Kidney (tissue), 14 donors: ENCODE results near the gene FGFR2. TPM values are rescaled to one million over a fixed set of nuclear protein-coding genes. Genes with fewer than 3 reads are reported as not detected.

Experiments used
- DNase-seq, 5 donors: peaks; one replicate each; pipeline ENCODE4 v3.0.0-alpha.2; 2013 to 2020
- FAIRE-seq: peaks from 2 replicates; lab custom pipeline; 2012; peaks lifted over from hg19 to GRCh38; lab: Jason Lieb, UNC
- H3K27ac ChIP-seq, 2 donors: one replicate each; pipeline ENCODE4 v1.7.0; 2013; ENCODE audit warnings: low read depth in 2 of 2, low read length in 2 of 2, inconsistent platforms in 1 of 2
- H3K27me3 ChIP-seq: one replicate; pipeline ENCODE4 v1.7.1; 2013; ENCODE audit warnings: low read length, inconsistent platforms; ENCODE audit not compliant: control insufficient read depth, insufficient read depth
- H3K36me3 ChIP-seq, 3 donors: one replicate each; pipeline versions ENCODE4 v1.7.0 to v1.7.1; 2013; ENCODE audit warnings: low read length in 3 of 3, control low read depth in 1 of 3, inconsistent platforms in 1 of 3; ENCODE audit not compliant: insufficient read depth in 3 of 3, control insufficient read depth in 2 of 3
- H3K4me1 ChIP-seq, 3 donors: one replicate each; pipeline versions ENCODE4 v1.7.0 to v1.7.1; 2013; ENCODE audit warnings: low read length in 3 of 3, inconsistent platforms in 1 of 3, low read depth in 1 of 3; ENCODE audit not compliant: control insufficient read depth in 2 of 3, insufficient read depth in 2 of 3
- H3K4me3 ChIP-seq, 3 donors: one replicate each; pipeline versions ENCODE4 v1.7.0 to v1.8.1; 2013; ENCODE audit warnings: low read length in 3 of 3, control low read depth in 1 of 3, inconsistent platforms in 1 of 3
- H3K9ac ChIP-seq, 3 donors: one replicate each; pipeline versions ENCODE4 v1.7.0 to v1.7.1; 2013; ENCODE audit warnings: low read length in 3 of 3, control low read depth in 1 of 3, inconsistent platforms in 1 of 3
- H3K9me3 ChIP-seq, 3 donors: one replicate each; pipeline versions ENCODE4 v1.7.0 to v1.7.1; 2013; ENCODE audit warnings: low read length in 3 of 3, control low read depth in 1 of 3, inconsistent platforms in 1 of 3; ENCODE audit not compliant: control insufficient read depth in 2 of 3, insufficient read depth in 1 of 3
- intact Hi-C: fragments of 100-400 bp; cut with DNase I; formaldehyde crosslinking; loops from one replicate; pipeline ENCODE4 v1.11.1; 2022
- polyA plus RNA-seq: library from polyadenylated mRNA; stranded (reverse); fragments of 350-450 nt; fragmentation: Illumina TruSeq; extraction: RNeasy Lipid Tissue Mini Kit (QIAGEN cat#74804); gene quantifications from one replicate; pipeline ENCODE4 v1.2.3, GENCODE V29; 2014; ENCODE audit warnings: low read depth, low replicate concordance; ENCODE audit not compliant: insufficient read depth
- total RNA-seq: library from RNA; stranded (reverse); fragmentation: NEBNext Ultra II Directional; extraction: Animal tissue kit (Norgen Biotek cat#: 25700); gene quantifications from one replicate; pipeline ENCODE4 v1.2.1, GENCODE V29; 2021
- TF ChIP-seq, protein P1 (sequence below): IDR thresholded peaks from 3 replicates; pipeline ENCODE4 v1.5.1; 2012; ENCODE audit warnings: mild to moderate bottlenecking, moderate library complexity, borderline replicate concordance; ENCODE audit not compliant: insufficient read depth; ENCODE audit errors: extremely low read depth
- donor health status: control.
- donor health status: control.
- donor health status: control.
- donor health status: control.
- donor health status: control.
- donor health status: DM: yes; HTN: yes; CAD: no.
- donor health status: Normal renal cell carcinoma (clear cell type).

Gene FGFR2
- total and polyA plus RNA-seq, 2 donors from 2014 or later, result 20.2 to 59.4 TPM

DNA sequence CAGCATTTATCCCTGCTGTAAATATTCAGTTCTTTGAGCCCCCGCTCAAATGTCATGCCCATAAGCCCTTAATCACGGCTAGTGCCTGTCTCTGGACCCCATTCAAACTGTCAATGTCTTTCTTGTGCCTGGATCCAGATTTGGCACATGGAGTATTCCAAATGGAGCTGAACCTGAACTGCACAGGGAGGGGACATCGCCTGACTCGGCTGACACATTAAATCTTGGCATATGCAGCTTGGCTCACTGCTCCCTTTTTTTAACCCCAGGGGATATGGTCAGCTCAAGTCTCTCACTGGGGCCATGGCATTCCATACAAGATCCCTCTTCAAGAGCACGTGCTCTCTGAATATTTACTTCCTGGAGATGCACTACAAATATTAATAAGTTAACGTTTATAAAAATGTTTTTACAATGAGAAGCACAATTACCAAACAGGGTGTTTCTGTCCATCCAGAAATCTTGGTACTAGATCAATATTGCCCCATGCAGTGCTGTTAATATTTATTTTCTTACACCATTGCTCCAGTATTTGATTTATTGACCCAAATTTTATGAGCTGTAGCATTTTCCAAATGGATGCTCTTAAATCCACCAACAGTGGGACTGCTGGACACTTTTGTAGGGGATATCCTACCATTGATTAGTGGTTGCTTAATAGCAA is 57.4 kb downstream of the FGFR2 start:
- DNase-seq (no peak), FAIRE-seq (no peak)
- Histone ChIP-seq H3K9ac (no peak overlapping the region), H3K27me3 (no peaks in the 10 kb centered on the region), H3K9me3 (no peaks in the 10 kb centered on the region), H3K4me1 (peaks cover 4 to 6% (median 5%) of the 10 kb centered on the region in 3 donors), H3K27ac (no peak overlapping the region), H3K4me3 (no peak overlapping the region), H3K36me3 (peaks cover 0 to 9% (median 3%) of the 10 kb centered on the region in 3 donors)
- intact Hi-C loops, result no loop called here
- TF ChIP-seq, protein P1, sequence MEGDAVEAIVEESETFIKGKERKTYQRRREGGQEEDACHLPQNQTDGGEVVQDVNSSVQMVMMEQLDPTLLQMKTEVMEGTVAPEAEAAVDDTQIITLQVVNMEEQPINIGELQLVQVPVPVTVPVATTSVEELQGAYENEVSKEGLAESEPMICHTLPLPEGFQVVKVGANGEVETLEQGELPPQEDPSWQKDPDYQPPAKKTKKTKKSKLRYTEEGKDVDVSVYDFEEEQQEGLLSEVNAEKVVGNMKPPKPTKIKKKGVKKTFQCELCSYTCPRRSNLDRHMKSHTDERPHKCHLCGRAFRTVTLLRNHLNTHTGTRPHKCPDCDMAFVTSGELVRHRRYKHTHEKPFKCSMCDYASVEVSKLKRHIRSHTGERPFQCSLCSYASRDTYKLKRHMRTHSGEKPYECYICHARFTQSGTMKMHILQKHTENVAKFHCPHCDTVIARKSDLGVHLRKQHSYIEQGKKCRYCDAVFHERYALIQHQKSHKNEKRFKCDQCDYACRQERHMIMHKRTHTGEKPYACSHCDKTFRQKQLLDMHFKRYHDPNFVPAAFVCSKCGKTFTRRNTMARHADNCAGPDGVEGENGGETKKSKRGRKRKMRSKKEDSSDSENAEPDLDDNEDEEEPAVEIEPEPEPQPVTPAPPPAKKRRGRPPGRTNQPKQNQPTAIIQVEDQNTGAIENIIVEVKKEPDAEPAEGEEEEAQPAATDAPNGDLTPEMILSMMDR, result no peak

DNA sequence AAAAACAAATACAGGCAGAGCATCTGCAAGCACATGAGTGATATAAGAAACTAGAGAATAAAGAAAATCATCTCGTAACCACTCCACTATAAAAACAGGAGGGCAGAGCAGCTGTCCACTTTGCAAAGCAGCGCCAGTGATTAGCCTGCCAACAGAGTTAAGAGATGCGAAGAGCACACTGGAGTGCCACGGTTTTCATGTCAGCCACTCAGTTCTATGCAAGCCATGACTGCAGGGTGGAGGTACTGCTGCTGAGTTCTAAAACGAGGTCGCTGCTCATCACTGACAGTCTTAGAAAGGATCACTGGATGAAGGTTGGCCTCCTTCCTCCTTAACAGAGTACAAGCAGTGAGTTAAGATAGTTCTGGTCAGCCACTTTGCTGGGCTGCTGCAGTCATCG is 58.5 kb downstream of the FGFR2 start:
- TF ChIP-seq, protein P1, result no peak
- intact Hi-C loops, result no loop called here
- no peak overlapping the region for H3K9ac ChIP-seq
- peaks cover 0 to 9% (median 3%) of the 10 kb centered on the region in 3 donors for H3K36me3 ChIP-seq
- H3K27ac ChIP-seq, result no peak overlapping the region
- no peaks in the 10 kb centered on the region for H3K9me3 ChIP-seq
- FAIRE-seq, result no peak
- no peak for DNase-seq
- H3K4me3 ChIP-seq, result no peak overlapping the region
- no peaks in the 10 kb centered on the region for H3K27me3 ChIP-seq
- H3K4me1 ChIP-seq, result peaks cover 4 to 6% (median 5%) of the 10 kb centered on the region in 3 donors

DNA sequence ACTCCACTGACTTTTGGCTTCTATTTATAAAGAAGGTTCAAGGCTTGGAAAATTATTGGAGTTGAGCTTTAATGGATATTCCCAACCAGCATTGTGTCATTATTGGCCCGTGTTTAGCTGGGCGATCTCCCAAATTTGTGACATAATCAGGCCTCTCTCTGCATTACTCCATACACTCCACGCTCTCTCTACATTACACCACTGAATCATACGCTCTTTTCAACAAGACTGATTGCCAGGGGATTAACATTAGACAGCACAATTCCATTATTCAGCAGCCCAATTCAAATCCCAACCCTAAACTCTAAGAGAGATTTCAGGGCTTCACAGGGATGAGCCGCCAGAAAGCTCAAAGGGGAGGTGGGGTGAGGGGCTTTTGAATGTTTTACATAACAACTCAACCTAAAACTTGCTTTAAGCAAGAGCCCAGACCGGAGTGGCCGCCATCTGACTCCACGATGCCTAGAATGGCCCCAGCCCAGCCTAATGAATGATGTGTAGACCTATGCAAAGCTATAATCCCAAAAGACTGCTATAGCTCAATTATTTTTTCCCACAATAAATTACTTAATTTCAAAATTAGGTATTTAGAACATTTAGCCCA is 61.8 kb downstream of the FGFR2 start:
- Histone ChIP-seq H3K27me3 (no peaks in the 10 kb centered on the region), H3K9me3 (no peaks in the 10 kb centered on the region), H3K36me3 (peaks cover 0 to 9% (median 3%) of the 10 kb centered on the region in 3 donors), H3K4me1 (peaks cover under 1 to 6% (median 4%) of the 10 kb centered on the region in 3 donors), H3K9ac (no peak overlapping the region), H3K27ac (no peak overlapping the region), H3K4me3 (no peak overlapping the region)
- intact Hi-C loops, result no loop called here
- TF ChIP-seq, protein P1, result no peak
- DNase-seq (no peak), FAIRE-seq (no peak)
